22Rv1 (cell line): ENCODE results near the gene FLNB.

Experiments
- ZFX ChIP-seq: fragments of 450-650 bp; IDR thresholded peaks from 2 replicates; pipeline ENCODE4 v1.6.1; 2017; ENCODE audit warnings: antibody characterized with exemption, borderline replicate concordance
- TF ChIP-seq, protein P1 (sequence below): fragments of 450-650 bp; IDR thresholded peaks from 2 replicates; pipeline ENCODE4 v1.5.1; 2017; ENCODE audit warnings: mild to moderate bottlenecking

DNA sequence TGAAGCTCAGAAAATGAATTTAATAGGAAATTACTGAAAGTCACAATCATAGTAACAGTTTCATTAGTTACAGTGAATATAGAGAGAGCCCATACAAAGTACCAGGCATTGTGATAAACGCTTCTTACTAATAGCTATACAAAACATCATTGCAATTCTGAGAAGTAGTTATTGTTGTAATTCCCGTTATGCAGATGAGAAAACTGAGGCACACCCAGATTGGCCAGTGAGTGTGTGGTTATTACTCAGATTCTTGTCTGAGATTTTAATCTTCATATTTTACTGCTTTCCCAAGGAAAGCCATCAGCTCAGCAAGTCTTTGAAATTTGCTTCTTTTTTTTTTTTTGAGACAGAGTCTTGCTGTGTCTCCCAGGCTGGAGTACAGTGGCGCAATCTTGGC, 14.3 kb downstream of the FLNB start:
- TF ChIP-seq ZFX, result no peak
- TF ChIP-seq, protein P1, sequence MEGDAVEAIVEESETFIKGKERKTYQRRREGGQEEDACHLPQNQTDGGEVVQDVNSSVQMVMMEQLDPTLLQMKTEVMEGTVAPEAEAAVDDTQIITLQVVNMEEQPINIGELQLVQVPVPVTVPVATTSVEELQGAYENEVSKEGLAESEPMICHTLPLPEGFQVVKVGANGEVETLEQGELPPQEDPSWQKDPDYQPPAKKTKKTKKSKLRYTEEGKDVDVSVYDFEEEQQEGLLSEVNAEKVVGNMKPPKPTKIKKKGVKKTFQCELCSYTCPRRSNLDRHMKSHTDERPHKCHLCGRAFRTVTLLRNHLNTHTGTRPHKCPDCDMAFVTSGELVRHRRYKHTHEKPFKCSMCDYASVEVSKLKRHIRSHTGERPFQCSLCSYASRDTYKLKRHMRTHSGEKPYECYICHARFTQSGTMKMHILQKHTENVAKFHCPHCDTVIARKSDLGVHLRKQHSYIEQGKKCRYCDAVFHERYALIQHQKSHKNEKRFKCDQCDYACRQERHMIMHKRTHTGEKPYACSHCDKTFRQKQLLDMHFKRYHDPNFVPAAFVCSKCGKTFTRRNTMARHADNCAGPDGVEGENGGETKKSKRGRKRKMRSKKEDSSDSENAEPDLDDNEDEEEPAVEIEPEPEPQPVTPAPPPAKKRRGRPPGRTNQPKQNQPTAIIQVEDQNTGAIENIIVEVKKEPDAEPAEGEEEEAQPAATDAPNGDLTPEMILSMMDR, result no peak
